LNCAP (cell line): Measurements from ENCODE around the gene KRTAP10-5.

Source experiments
- TF ChIP-seq, protein P1 (sequence below): fragments of 450-650 bp; IDR thresholded peaks from 2 replicates; pipeline ENCODE4 v1.5.1; 2017; ENCODE audit warnings: mild to moderate bottlenecking

KRTAP10-5 gene

DNA sequence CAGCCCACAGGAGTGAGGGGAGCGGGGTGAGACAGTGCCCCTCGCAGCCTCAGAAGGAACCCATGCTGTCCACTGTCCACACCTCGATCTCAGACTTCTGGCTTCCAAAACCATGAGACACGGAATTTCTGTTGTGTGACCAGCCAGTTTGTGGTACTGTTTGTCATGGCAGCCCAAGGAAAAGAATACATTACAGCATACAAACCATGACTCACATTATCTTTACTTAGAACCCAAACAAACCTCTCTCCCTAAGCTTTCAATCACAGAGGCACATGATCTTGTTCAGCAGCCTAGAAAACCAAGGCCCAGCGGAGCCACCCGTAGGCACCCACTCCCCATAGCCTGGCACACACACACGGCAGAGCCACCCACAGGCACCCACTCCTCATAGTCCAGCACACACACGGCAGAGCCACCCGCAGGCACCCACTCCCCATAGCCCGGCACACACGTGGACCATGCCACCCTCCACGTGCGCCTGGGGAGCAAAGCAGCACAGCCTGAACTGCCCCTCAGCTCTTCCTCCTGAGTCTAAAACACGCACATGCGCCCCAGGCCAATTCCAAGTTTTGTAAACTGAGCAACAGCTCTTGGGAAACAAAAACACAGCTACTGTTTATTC lies 7.3 kb downstream of the KRTAP10-5 start:
- TF ChIP-seq, protein P1, sequence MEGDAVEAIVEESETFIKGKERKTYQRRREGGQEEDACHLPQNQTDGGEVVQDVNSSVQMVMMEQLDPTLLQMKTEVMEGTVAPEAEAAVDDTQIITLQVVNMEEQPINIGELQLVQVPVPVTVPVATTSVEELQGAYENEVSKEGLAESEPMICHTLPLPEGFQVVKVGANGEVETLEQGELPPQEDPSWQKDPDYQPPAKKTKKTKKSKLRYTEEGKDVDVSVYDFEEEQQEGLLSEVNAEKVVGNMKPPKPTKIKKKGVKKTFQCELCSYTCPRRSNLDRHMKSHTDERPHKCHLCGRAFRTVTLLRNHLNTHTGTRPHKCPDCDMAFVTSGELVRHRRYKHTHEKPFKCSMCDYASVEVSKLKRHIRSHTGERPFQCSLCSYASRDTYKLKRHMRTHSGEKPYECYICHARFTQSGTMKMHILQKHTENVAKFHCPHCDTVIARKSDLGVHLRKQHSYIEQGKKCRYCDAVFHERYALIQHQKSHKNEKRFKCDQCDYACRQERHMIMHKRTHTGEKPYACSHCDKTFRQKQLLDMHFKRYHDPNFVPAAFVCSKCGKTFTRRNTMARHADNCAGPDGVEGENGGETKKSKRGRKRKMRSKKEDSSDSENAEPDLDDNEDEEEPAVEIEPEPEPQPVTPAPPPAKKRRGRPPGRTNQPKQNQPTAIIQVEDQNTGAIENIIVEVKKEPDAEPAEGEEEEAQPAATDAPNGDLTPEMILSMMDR = no peak

DNA sequence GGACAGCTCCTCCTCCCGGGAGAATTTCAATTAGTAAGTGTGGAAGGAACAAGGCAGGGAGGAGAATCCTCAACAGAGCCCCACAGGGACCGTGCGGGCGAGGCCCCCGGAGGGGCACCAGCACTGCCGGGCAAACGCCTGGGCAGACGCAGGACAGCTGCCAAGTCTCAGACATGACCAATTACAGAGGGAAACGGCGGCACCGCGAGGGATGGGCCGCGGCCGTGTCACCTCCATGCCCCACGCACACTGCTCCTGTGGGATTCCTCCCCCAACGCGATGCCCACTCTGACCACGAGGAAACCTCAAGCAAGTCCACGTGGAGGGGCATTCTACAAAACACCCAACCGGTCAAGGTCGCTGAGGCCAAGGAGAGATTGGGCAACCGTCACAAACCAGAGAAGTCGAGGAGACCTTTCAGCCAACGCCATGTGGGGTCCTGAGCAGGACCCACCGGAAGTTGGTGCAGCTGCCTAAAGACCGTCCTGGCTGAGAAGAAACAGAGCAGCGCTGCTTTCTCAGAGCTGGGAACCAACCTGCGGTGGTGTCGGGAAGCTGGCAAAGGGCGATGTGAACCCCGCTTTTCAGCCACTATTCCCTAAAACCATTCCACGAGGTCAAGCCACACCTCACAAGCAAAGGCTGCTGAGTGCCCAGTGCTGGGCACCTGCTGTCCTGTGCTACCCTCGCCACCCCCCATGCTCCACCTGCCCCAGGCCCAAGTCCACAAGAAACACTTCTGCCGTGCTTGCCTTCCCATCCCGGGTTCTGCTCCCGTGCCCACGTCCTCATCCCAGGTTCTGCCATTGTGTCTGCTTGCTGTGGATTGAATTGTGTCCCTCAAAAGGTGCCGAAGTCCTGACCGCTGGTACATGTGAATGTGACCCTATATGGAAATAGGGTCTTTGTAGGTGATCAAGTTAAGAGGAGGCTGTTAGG lies 8.3 kb downstream of the KRTAP10-5 start:
- TF ChIP-seq, protein P1 = no peak

DNA sequence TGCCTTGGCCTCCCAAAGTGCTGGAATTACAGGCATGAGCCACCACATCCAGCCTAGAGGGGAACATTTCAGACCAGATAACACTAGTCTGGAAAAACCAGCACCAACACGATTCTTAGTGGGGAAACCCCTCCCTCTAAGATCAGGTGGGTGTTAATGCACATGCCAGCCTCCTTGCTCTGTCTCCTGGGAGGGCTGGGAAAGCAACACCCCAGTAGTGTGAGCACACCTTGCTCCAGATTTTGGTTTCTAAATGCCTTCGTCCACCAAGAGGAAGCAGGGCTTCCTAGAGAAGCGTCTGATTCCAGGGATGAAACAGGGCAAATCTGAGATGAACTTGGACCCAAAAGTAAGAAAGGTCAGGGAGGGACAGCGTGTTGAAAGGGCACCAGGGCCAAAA lies 9.1 kb downstream of the KRTAP10-5 start:
- TF ChIP-seq, protein P1 = no peak

DNA sequence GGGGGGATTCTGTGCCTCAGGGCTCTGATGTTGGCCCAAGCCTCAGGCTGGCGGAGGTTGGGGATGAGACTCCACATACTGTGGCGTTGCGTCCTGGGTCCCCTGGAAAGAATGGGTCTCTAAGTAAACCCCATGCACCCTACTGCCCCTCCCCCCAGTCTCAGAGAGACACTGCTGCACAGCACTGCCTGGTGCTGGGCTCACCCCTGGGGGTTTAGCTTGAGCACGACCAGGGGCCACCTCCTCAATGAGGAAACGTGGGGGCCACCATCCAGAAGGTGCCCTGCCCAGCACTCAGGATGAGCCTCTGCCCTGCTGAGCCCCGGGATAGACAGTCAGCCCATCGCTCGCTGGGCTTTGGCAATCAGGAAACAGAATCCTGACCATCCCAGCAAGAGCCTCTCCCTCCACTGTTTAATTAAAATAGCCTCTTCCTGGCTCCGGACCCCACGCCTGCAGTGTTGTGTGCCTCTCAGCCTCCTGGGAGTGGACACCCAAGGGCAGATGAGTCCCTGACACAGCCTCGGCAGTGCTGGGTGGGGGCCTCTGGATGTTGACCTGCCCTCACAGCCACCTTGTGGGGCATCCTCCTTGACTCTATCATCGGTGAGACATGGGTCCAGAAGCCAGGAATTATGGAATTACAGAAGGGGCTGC lies 10.4 kb downstream of the KRTAP10-5 start:
- TF ChIP-seq, protein P1 = no peak

DNA sequence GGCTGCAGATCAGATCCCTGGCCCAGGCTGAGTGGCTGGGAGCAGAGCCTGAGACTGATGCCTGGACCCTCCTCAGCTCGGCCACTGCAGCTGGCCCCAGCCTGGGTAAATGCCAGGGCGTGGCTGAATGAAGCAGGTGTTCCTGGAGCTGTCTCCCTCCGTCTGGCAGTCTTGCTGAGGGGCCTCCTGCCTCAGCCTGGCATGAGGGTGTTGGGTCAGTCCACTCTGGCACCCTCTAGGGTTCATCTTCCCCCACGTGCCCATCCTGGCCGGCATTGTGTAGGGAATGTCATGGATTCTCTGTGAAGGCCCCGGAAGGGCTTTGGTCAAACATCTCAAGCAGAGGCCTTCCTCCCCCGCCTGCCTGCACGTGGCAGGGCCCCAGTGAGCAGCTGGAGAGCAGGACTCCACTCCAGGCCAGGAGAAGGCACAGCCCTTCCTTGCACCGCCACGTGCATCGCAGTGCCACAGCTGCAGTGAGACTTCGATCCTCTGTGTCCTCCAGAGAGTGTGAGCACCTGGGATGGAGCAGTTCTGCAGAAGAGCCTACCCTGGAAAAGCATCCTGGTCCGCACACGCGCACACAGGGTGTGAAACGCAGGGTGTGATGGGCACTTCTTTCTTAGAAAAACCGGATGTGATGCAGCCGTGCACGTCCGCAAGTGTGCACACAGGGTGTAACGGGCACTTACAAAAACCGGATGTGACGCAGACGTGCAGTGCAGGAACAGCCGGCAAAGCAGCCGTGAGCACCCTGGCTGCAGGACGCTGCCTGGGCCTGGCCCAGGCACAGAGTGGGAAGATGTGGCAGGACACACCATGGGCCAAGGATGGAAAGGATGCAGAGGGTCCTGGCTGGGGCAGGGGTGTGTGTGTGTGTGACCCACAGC lies 11.5 kb downstream of the KRTAP10-5 start:
- TF ChIP-seq, protein P1 = no peak

DNA sequence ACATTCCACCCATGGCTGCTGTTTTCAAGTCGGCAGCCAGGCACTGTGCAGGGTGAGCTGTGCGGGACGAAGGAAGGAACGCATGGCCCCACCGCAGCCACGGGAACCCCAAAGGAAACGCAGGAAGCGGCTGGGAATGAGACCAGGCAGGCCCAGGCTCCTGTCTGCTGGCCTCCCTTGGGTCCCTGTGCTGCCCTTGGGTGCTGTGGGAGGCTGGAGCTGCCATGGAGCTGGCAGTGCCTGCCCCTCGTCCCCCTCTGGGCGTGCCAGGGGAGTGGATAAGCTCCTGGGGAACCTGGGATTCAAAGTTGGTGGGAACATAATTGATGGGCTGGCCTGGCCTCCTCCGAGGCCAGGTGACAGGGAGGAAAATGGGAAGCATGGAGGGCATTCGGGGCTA lies 12.1 kb downstream of the KRTAP10-5 start:
- TF ChIP-seq, protein P1 = no peak
